Chondrocyte (in vitro differentiated cells): ENCODE data around the gene IFT122. TPM values are rescaled to one million over a fixed set of nuclear protein-coding genes. Genes with fewer than 3 reads are reported as not detected.

ENCODE experiments used
- DNase-seq: peaks from one replicate; pipeline ENCODE4 v3.0.0; 2021; ENCODE audit warnings: mixed read lengths, low spot score
- H3K27ac Mint-ChIP-seq: one replicate; pipeline ENCODE4 v1.8.0; 2021; ENCODE audit warnings: mild to moderate bottlenecking, moderate library complexity, mixed read lengths; ENCODE audit not compliant: unreplicated experiment
- H3K27me3 Mint-ChIP-seq: 2 replicates; pipeline ENCODE4 v1.8.0; 2021; ENCODE audit warnings: low read depth, mixed read lengths
- H3K36me3 Mint-ChIP-seq: 2 replicates; pipeline ENCODE4 v1.8.0; 2021; ENCODE audit warnings: low read depth, mixed read lengths
- H3K4me1 Mint-ChIP-seq: 2 replicates; pipeline ENCODE4 v1.8.0; 2021; ENCODE audit warnings: low read depth, mild to moderate bottlenecking, mixed read lengths
- H3K4me3 Mint-ChIP-seq: one replicate; pipeline ENCODE4 v1.8.0; 2021; ENCODE audit warnings: mild to moderate bottlenecking, moderate library complexity, mixed read lengths; ENCODE audit not compliant: unreplicated experiment
- H3K9me3 Mint-ChIP-seq: 2 replicates; pipeline ENCODE4 v1.8.0; 2021; ENCODE audit warnings: low read depth, mixed read lengths
- total RNA-seq: library from RNA; stranded (reverse); gene quantifications from 3 replicates; pipeline ENCODE4 v1.2.1, GENCODE V29; 2021
- TF ChIP-seq, protein P1 (sequence below): fragments of 200-600 bp; sonication (generic); IDR thresholded peaks from 2 replicates; pipeline ENCODE4 v1.5.0; 2021; ENCODE audit warnings: antibody characterized with exemption, mild to moderate bottlenecking, moderate library complexity

IFT122 gene
- total RNA-seq, 1 donor from 2014 or later = 16.2 TPM

DNA sequence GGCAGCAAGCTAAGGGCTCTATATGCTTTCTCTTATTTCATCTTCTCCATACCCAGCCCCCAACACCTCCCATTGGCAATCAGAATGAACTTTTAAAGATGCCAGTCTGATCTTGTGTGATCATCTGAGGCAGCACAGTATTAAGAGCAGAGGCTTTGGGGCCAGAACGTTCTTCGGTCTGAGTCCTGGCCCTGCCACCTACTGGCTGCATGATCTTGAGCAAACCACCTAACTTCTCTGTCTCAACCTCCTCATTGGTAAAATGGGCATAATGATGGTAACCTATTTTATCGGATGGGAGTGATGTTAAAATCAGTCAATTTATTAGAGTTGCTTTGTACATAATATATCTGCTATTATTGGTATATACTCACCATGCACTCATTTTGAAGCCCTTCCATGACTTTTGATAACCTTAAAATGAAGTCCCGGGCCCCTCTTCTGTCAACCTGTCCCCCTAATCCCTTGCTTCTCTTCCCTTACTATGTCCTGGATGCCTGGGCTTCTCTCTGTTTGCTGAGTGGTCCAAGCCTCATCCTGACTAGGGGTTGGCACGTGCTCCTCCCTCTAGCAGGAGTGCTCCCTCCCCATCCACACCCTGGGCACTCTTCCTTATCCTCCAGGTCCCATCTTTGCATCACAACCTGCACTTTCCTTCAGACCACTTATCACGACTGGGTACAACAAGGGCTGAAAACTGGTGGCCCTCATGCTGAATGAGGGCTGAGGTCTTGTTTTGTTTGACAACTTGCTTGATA lies 17.9 kb upstream of the IFT122 start:
- no peaks in the 10 kb centered on the region for H3K4me1 Mint-ChIP-seq
- no peak for DNase-seq
- H3K9me3 Mint-ChIP-seq = no peaks in the 10 kb centered on the region

DNA sequence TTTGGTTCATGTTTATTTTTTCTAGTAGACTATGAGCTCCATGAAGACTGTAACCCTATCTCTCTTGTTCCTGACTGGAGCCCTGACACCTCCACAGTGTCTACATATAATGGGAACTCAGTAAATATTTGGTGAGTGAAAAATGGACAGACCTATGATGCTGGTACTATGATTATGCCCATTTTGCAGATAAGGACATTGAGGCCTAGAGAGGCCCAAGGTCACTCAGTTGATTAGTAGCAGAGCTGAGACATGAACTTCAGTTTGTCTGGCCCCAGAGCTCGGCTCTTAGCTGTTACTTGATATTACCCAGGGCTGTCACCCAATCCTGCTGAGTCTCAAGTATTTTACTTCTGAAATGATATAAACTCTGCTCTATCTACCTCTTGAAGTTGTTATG lies 17.1 kb upstream of the IFT122 start:
- Mint-ChIP-seq H3K27me3 (no peaks in the 10 kb centered on the region), H3K4me1 (peaks cover 2% of the 10 kb centered on the region), H3K27ac (no peak overlapping the region), H3K9me3 (no peaks in the 10 kb centered on the region), H3K4me3 (no peak overlapping the region), H3K36me3 (no peaks in the 10 kb centered on the region)
- no peak for DNase-seq
- TF ChIP-seq, protein P1, sequence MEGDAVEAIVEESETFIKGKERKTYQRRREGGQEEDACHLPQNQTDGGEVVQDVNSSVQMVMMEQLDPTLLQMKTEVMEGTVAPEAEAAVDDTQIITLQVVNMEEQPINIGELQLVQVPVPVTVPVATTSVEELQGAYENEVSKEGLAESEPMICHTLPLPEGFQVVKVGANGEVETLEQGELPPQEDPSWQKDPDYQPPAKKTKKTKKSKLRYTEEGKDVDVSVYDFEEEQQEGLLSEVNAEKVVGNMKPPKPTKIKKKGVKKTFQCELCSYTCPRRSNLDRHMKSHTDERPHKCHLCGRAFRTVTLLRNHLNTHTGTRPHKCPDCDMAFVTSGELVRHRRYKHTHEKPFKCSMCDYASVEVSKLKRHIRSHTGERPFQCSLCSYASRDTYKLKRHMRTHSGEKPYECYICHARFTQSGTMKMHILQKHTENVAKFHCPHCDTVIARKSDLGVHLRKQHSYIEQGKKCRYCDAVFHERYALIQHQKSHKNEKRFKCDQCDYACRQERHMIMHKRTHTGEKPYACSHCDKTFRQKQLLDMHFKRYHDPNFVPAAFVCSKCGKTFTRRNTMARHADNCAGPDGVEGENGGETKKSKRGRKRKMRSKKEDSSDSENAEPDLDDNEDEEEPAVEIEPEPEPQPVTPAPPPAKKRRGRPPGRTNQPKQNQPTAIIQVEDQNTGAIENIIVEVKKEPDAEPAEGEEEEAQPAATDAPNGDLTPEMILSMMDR = no peak

More for the DNA sequence above, 17.9 kb upstream of the IFT122 start:
- Mint-ChIP-seq H3K36me3 (no peaks in the 10 kb centered on the region), H3K4me3 (no peak overlapping the region), H3K27ac (no peak overlapping the region), H3K27me3 (no peaks in the 10 kb centered on the region)
- TF ChIP-seq, protein P1 = peak; percentile 31

DNA sequence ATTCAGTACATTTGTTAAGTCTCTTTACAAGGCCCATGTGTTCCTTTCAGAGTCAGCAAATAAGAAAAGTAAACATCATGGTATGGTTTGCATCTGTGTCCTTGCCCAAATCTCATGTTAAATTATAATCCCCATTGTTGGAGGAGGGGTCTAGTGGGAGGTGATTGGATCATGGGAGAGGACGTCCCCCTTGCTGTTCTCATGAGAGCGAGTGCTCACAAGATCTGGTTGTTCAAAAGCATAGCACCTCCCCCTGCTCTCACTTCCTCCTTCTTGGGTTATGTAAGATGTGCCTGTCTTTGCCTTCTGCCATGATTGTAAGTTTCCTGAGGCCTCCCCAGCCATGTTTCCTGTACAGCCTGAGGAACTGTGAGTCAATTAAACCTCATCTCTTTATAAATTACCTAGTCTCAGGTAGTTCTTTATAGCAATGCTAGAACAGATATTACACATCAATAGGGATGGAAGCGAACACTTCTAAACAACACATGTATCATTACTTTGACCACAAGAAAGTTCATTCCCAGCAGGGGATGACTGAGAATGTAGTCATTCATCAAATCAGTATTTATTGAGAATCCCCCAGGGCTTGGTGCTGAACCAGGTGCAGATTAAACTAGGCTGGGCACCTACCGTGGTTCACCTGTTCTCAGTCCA lies 15.7 kb upstream of the IFT122 start:
- no peak for DNase-seq
- Mint-ChIP-seq H3K36me3 (no peaks in the 10 kb centered on the region), H3K27ac (no peak overlapping the region), H3K4me3 (no peak overlapping the region), H3K4me1 (peaks cover 16% of the 10 kb centered on the region), H3K9me3 (no peaks in the 10 kb centered on the region), H3K27me3 (no peaks in the 10 kb centered on the region)
- TF ChIP-seq, protein P1 = no peak

DNA sequence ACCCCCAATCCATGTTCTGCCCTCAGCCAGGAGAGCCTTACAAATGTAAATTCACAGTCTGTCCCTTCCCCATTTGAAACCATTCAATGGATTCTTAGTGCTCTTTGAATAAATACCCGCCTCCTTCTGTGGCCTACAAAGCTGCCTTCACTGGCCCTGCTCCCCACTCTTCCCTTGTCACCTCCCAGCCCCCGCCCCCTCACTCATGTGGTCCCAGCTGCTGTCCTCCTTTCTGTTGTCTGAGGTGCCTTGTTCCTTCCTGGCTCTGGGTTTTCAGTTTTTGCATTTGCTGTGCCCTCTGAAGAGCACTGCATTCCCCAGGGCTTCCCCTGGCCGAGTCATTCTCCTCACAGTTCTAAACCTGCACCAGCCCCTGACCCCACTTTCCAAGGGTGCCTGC lies 14.8 kb upstream of the IFT122 start:
- Mint-ChIP-seq H3K4me3 (no peak overlapping the region), H3K4me1 (peaks cover 16% of the 10 kb centered on the region), H3K36me3 (no peaks in the 10 kb centered on the region), H3K9me3 (no peaks in the 10 kb centered on the region), H3K27ac (no peak overlapping the region), H3K27me3 (no peaks in the 10 kb centered on the region)
- DNase-seq = no peak
- TF ChIP-seq, protein P1 = no peak

DNA sequence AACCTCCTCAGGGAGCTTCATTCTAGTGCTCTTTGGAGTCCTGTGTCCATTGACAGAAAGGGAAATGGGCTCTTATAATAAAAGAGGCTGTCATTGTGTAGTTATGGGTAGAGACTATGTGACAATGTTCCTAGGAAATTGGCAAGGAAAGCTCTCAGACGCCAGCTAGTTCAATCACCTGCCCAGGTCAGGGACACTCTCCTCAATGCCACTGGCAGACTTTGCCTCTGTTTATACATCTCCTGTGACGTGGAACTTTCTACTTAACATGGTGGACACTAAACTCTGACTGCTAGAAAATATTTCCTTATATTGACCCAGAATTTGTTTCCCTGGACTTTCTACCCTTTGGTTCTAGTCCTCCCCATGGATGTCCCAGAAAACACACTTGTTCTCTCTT lies 14.4 kb upstream of the IFT122 start:
- Mint-ChIP-seq H3K4me3 (no peak overlapping the region), H3K27me3 (no peaks in the 10 kb centered on the region), H3K4me1 (peaks cover 16% of the 10 kb centered on the region), H3K27ac (no peak overlapping the region), H3K9me3 (no peaks in the 10 kb centered on the region), H3K36me3 (peaks cover 1% of the 10 kb centered on the region)
- no peak for DNase-seq
- TF ChIP-seq, protein P1 = no peak
